Choroid plexus epithelial cell (primary cell): ENCODE data around the gene ARHGAP28.

Source experiments
- DNase-seq: peaks from one replicate; pipeline ENCODE4 v3.0.0-alpha.2; 2010; ENCODE audit warnings: low read depth
- H3K4me3 ChIP-seq: 2 replicates; pipeline ENCODE4 v1.5.1; 2011; ENCODE audit warnings: low read depth, mild to moderate bottlenecking, control low read depth, low read length, moderate library complexity
- CTCF ChIP-seq: conservative IDR thresholded peaks from 2 replicates; pipeline ENCODE4 v1.5.1; 2011; ENCODE audit warnings: low read depth, mild to moderate bottlenecking, control low read depth, inconsistent platforms, low read length, moderate library complexity

Gene ARHGAP28

GRCh38 chr18:6785411-6785810 is 55.9 kb downstream of the ARHGAP28 start:
- no peak overlapping the region for H3K4me3 ChIP-seq
- no peak for DNase-seq
- no peak for TF ChIP-seq CTCF

DNA sequence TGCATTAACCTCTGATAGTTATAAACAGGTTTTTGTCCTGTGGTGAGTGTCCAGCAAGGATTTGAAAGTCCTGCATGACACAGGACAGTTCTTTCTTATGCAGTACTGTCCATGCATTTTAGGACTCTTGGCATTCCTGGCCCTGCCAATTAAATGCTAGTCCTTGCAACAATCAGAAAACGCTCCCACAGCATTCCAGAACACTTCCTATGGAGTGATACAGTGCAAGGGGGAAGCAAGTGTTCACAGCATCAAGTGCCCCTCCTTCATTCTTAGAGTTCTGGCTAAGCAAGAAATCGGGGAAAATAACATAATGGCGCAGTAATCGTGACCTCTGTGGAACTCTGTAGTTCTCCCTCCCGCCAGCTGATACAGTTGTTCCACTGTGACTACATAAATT is 62.9 kb downstream of the ARHGAP28 start:
- no peak overlapping the region for H3K4me3 ChIP-seq
- TF ChIP-seq CTCF = no peak
- DNase-seq = no peak

DNA sequence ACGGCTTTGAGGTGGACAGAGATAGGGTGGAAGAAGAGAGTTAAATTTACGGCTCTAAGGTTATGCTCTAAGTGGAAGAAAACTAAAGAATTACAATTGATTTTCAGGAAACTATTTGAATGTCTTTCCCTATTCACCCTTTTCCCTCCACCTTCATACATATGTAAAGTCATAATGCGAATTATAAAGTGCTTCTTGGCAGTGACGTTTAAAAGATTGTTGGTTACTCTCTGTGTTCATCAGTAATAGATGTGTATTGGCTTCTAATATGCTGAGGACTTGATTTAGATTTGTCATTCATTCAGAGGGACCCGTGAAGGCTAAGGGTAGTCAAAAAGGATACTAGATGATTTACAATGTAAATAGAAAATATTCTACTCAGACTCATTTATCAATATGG is 63.9 kb downstream of the ARHGAP28 start:
- no peak overlapping the region for H3K4me3 ChIP-seq
- no peak for DNase-seq
- no peak for TF ChIP-seq CTCF

DNA sequence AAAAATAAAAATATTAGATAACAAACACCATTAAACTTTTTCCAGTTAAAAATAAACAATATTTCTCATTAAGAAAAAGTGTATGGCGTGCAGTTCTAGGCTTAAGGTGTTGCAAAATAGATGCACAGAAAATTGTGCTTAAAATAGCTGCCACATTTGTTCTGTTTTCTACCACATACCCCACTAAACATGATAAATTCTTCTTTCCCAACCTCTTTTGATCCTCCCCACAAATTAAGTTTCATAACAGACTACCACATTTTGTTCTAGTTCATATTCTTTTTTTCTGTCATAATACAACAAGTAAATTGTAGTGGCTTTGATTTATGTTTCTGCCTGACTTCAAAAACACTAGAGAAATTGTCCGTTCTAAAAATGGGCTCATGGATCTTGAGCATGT is 64.5 kb downstream of the ARHGAP28 start:
- H3K4me3 ChIP-seq = no peak overlapping the region
- TF ChIP-seq CTCF = no peak
- no peak for DNase-seq

- peak; percentile 80 for DNase-seq
- TF ChIP-seq CTCF = no peak
- no peak overlapping the region for H3K4me3 ChIP-seq
Observed at GRCh38 chr18:6795307-6795706, 65.8 kb downstream of the ARHGAP28 start.

DNA sequence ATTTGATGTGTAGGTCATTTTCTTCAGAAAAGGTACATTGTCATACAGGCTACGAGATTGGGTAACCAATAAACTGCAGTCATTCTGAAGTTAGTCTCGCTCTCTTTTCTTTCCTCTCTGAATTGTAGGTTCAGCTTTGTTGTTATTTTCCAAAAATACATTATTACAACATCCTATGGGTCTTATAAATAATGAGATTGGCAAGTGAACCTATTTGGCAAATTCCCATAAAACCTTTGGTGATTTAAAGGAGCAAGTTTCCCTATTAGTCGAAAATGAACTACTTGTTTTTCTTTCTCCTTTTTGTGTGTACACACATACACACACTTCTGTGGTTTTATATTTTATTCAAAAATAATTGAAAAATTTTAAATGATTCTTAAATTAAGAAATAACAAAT is 67.0 kb downstream of the ARHGAP28 start:
- no peak overlapping the region for H3K4me3 ChIP-seq
- TF ChIP-seq CTCF = no peak

DNA sequence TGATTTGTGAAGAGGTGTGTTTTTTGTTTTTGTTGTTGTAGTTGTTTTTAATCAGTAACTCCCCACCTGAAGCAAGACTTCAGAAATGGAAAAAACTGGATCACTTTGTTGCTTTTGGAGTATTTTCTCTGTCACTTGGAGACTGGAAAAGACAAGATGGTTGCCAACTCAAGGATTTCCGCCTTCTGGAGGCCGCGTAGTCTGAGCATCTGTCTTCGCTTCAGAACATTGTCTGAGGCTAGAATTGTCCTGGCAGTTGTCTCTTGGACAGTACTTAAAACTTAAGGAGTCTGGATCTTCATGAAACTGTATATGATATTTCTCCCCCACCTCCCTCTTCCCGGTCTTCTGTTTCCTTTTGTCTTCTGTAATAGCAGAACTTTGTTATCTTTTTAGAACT is 67.7 kb downstream of the ARHGAP28 start:
- TF ChIP-seq CTCF = no peak
- no peak overlapping the region for H3K4me3 ChIP-seq

More for the DNA sequence above, 67.0 kb downstream of the ARHGAP28 start:
- DNase-seq = no peak

More for the DNA sequence above, 67.7 kb downstream of the ARHGAP28 start:
- no peak for DNase-seq
